Liver (tissue), 3 donors: Measurements from ENCODE around the gene DDX41.

Experiments used
- FOXA1 ChIP-seq: IDR thresholded peaks from 2 replicates; pipeline ENCODE4 v1.6.1; 2016; ENCODE audit warnings: antibody characterized with exemption
- GABPA ChIP-seq, 2 donors: IDR thresholded peaks in 1 of 2; conservative IDR thresholded peaks in 1 of 2; 2 replicates each; pipeline ENCODE4 v1.6.1; 2016; ENCODE audit warnings: antibody characterized with exemption in 2 of 2, mild to moderate bottlenecking in 1 of 2, moderate library complexity in 1 of 2
- HNF4A ChIP-seq, 2 donors: conservative IDR thresholded peaks; 2 replicates each; pipeline ENCODE4 v1.6.1; 2016; ENCODE audit warnings: antibody characterized with exemption in 2 of 2, mild to moderate bottlenecking in 2 of 2
- NR2F2 ChIP-seq: IDR thresholded peaks from 2 replicates; pipeline ENCODE4 v1.6.1; 2016; ENCODE audit warnings: antibody characterized with exemption
- RAD21 ChIP-seq, 2 donors: IDR thresholded peaks; 2 replicates each; pipeline ENCODE4 v1.6.1; 2016; ENCODE audit warnings: antibody characterized with exemption in 2 of 2, mild to moderate bottlenecking in 2 of 2
- SP1 ChIP-seq: IDR thresholded peaks from 2 replicates; pipeline ENCODE4 v1.6.1; 2018; ENCODE audit warnings: antibody characterized with exemption, mild to moderate bottlenecking
- TAF1 ChIP-seq: conservative IDR thresholded peaks from 2 replicates; pipeline ENCODE4 v1.6.1; 2016; ENCODE audit warnings: antibody characterized with exemption, mild to moderate bottlenecking
- YY1 ChIP-seq: IDR thresholded peaks from 2 replicates; pipeline ENCODE4 v1.6.1; 2016; ENCODE audit warnings: antibody characterized with exemption, mild to moderate bottlenecking
- TF ChIP-seq, protein P1 (sequence below): fragments of 150-350 bp; IDR thresholded peaks from 2 replicates; pipeline ENCODE4 v1.5.1; 2017; ENCODE audit warnings: improper control_type of control experiment, low read depth, low read length; ENCODE audit not compliant: missing input control
- TF ChIP-seq, protein P2 (sequence below): IDR thresholded peaks from 2 replicates; pipeline ENCODE4 v1.6.1; 2016; ENCODE audit warnings: antibody characterized with exemption
- TF ChIP-seq, protein P3 (sequence below): IDR thresholded peaks from 2 replicates; pipeline ENCODE4 v1.6.1; 2016; ENCODE audit warnings: antibody characterized with exemption, mild to moderate bottlenecking
- TF ChIP-seq, protein P4 (sequence below): IDR thresholded peaks from 2 replicates; pipeline ENCODE4 v1.6.1; 2016; ENCODE audit warnings: antibody characterized with exemption
- TF ChIP-seq, protein P5 (sequence below): IDR thresholded peaks from 2 replicates; pipeline ENCODE4 v1.6.1; 2016; ENCODE audit warnings: antibody characterized with exemption
- donor health status: healthy.
- donor health status: healthy.

DNA sequence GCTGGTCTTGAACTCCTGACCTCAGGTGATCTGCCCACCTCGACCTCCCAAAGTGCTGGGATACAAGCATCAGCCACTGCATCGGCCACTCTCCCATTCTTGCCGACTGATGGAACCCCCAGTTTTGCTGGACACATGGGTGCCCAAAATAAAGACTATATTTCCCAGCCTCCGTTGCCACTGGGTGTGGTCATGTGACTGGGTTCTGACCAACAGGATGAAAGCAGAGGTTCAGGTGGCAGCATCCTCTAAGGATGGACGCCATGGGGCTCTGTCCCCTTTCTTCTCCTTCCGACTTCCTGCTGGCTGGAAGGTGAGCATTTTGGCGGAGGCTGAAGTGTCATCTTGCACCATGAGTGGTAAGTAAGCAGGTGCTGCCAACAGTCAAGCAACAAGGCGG lies 29.6 kb downstream of the DDX41 start:
- TF ChIP-seq, protein P1, sequence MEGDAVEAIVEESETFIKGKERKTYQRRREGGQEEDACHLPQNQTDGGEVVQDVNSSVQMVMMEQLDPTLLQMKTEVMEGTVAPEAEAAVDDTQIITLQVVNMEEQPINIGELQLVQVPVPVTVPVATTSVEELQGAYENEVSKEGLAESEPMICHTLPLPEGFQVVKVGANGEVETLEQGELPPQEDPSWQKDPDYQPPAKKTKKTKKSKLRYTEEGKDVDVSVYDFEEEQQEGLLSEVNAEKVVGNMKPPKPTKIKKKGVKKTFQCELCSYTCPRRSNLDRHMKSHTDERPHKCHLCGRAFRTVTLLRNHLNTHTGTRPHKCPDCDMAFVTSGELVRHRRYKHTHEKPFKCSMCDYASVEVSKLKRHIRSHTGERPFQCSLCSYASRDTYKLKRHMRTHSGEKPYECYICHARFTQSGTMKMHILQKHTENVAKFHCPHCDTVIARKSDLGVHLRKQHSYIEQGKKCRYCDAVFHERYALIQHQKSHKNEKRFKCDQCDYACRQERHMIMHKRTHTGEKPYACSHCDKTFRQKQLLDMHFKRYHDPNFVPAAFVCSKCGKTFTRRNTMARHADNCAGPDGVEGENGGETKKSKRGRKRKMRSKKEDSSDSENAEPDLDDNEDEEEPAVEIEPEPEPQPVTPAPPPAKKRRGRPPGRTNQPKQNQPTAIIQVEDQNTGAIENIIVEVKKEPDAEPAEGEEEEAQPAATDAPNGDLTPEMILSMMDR = no peak
- TF ChIP-seq YY1 (no peak), TAF1 (no peak), RAD21 (IDR thresholded peaks at IDR 0.05) (no peak), FOXA1 (no peak), GABPA (IDR thresholded peaks at IDR 0.05 in 1 of 2, conservative IDR thresholded peaks at IDR 0.05 in 1 of 2) (no peak), SP1 (no peak), NR2F2 (no peak), HNF4A (conservative IDR thresholded peaks at IDR 0.05) (no peak)
- TF ChIP-seq, protein P2, sequence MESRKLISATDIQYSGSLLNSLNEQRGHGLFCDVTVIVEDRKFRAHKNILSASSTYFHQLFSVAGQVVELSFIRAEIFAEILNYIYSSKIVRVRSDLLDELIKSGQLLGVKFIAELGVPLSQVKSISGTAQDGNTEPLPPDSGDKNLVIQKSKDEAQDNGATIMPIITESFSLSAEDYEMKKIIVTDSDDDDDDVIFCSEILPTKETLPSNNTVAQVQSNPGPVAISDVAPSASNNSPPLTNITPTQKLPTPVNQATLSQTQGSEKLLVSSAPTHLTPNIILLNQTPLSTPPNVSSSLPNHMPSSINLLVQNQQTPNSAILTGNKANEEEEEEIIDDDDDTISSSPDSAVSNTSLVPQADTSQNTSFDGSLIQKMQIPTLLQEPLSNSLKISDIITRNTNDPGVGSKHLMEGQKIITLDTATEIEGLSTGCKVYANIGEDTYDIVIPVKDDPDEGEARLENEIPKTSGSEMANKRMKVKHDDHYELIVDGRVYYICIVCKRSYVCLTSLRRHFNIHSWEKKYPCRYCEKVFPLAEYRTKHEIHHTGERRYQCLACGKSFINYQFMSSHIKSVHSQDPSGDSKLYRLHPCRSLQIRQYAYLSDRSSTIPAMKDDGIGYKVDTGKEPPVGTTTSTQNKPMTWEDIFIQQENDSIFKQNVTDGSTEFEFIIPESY = no peak
- TF ChIP-seq, protein P3, sequence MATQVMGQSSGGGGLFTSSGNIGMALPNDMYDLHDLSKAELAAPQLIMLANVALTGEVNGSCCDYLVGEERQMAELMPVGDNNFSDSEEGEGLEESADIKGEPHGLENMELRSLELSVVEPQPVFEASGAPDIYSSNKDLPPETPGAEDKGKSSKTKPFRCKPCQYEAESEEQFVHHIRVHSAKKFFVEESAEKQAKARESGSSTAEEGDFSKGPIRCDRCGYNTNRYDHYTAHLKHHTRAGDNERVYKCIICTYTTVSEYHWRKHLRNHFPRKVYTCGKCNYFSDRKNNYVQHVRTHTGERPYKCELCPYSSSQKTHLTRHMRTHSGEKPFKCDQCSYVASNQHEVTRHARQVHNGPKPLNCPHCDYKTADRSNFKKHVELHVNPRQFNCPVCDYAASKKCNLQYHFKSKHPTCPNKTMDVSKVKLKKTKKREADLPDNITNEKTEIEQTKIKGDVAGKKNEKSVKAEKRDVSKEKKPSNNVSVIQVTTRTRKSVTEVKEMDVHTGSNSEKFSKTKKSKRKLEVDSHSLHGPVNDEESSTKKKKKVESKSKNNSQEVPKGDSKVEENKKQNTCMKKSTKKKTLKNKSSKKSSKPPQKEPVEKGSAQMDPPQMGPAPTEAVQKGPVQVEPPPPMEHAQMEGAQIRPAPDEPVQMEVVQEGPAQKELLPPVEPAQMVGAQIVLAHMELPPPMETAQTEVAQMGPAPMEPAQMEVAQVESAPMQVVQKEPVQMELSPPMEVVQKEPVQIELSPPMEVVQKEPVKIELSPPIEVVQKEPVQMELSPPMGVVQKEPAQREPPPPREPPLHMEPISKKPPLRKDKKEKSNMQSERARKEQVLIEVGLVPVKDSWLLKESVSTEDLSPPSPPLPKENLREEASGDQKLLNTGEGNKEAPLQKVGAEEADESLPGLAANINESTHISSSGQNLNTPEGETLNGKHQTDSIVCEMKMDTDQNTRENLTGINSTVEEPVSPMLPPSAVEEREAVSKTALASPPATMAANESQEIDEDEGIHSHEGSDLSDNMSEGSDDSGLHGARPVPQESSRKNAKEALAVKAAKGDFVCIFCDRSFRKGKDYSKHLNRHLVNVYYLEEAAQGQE = no peak
- TF ChIP-seq, protein P4, sequence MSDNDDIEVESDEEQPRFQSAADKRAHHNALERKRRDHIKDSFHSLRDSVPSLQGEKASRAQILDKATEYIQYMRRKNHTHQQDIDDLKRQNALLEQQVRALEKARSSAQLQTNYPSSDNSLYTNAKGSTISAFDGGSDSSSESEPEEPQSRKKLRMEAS = no peak
- TF ChIP-seq, protein P5, sequence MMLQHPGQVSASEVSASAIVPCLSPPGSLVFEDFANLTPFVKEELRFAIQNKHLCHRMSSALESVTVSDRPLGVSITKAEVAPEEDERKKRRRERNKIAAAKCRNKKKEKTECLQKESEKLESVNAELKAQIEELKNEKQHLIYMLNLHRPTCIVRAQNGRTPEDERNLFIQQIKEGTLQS = no peak
